ENCODE data around the gene ATP6V0B.

ATP6V0B gene

DNA sequence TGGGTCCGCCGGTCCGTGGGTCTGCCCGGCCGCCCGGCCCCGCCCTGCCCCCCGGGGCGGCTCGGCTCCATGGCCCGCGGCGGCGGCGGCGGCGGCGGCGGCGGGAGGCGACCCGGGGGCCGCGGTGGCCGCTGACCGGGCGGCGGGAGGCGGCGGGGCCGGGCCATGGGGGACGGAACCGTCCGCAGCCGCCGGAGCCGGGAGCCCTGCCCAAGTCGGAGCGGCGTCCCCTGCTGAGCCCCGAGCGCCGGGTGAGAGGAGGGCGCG is 4.4 kb downstream of the ATP6V0B start:
- TF ChIP-seq, protein P1, sequence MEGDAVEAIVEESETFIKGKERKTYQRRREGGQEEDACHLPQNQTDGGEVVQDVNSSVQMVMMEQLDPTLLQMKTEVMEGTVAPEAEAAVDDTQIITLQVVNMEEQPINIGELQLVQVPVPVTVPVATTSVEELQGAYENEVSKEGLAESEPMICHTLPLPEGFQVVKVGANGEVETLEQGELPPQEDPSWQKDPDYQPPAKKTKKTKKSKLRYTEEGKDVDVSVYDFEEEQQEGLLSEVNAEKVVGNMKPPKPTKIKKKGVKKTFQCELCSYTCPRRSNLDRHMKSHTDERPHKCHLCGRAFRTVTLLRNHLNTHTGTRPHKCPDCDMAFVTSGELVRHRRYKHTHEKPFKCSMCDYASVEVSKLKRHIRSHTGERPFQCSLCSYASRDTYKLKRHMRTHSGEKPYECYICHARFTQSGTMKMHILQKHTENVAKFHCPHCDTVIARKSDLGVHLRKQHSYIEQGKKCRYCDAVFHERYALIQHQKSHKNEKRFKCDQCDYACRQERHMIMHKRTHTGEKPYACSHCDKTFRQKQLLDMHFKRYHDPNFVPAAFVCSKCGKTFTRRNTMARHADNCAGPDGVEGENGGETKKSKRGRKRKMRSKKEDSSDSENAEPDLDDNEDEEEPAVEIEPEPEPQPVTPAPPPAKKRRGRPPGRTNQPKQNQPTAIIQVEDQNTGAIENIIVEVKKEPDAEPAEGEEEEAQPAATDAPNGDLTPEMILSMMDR (IDR thresholded peaks at IDR 0.05; ENCODE audit: low read depth, low read length, missing control alignments): no peak
- peak overlapping the region; percentile 63 for H3K4me3 ChIP-seq (replicated peaks; ENCODE audit: low read depth, low read length)
- no peak for DNase-seq (ENCODE audit: extremely low read depth, low read depth)

- peak overlapping the region; percentile 63 for H3K4me3 ChIP-seq (replicated peaks; ENCODE audit: low read depth, low read length)
- DNase-seq (ENCODE audit: extremely low read depth, low read depth): no peak
- TF ChIP-seq, protein P1 (IDR thresholded peaks at IDR 0.05; ENCODE audit: low read depth, low read length, missing control alignments): no peak
These were observed 4.9 kb downstream of the ATP6V0B start for GRCh38 chr1:43979528-43980254.

- TF ChIP-seq, protein P1 (IDR thresholded peaks at IDR 0.05; ENCODE audit: low read depth, low read length, missing control alignments): no peak
- peak overlapping the region; percentile 63 for H3K4me3 ChIP-seq (replicated peaks; ENCODE audit: low read depth, low read length)
- no peak for DNase-seq (ENCODE audit: extremely low read depth, low read depth)
These were observed 5.7 kb downstream of the ATP6V0B start for GRCh38 chr1:43980255-43981134.

- peak overlapping the region; percentile 63 for H3K4me3 ChIP-seq (replicated peaks; ENCODE audit: low read depth, low read length)
- DNase-seq (ENCODE audit: extremely low read depth, low read depth): no peak
- TF ChIP-seq, protein P1 (IDR thresholded peaks at IDR 0.05; ENCODE audit: low read depth, low read length, missing control alignments): no peak
These were observed 6.4 kb downstream of the ATP6V0B start for GRCh38 chr1:43981135-43981491.

- TF ChIP-seq, protein P1 (IDR thresholded peaks at IDR 0.05; ENCODE audit: low read depth, low read length, missing control alignments): no peak
- peak overlapping the region; percentile 63; the same call in 1 of the 2 replicates for H3K4me3 ChIP-seq (replicated peaks; ENCODE audit: low read depth, low read length)
- DNase-seq (ENCODE audit: extremely low read depth, low read depth): no peak
These were observed 6.9 kb downstream of the ATP6V0B start for GRCh38 chr1:43981636-43982035.

DNA sequence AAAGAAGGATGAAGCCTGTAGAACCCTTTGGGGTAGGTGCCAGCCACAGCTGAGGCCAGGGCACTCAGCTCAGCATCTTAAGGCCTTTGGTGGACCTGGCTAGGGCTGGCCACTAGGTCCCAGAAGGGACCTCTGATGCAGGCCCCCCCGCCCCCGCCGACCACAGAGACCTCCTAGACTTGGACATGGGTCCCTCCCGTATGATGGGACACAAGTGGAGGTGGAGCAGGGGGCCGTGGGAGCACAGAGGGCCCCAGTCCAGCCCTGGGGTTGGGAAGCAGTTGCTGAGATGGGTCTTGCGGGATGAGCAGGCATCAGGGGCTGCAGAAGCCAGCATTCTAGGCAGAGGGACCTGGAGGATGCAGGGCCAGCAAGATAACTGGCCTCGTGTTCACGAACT is 7.5 kb downstream of the ATP6V0B start:
- DNase-seq (ENCODE audit: extremely low read depth, low read depth): no peak
- TF ChIP-seq, protein P1 (IDR thresholded peaks at IDR 0.05; ENCODE audit: low read depth, low read length, missing control alignments): no peak
- no peak overlapping the region for H3K4me3 ChIP-seq (replicated peaks; ENCODE audit: low read depth, low read length)
